Esophagus muscularis mucosa (tissue), 4 donors: ENCODE measurements around the gene MAMLD1. TPM values are rescaled to one million over a fixed set of nuclear protein-coding genes. Genes with fewer than 3 reads are reported as not detected.

Experiments
- DNase-seq: peaks from one replicate; pipeline ENCODE4 v3.0.0-alpha.2; 2017; ENCODE audit errors: extremely low spot score
- H3K27ac ChIP-seq, 4 donors: fragments of 200-600 bp; sonication (generic); replicated peaks in 1 of 4; 1 replicate in 3 of 4; 2 replicates in 1 of 4; pipeline ENCODE4 v1.5.1; 2016 to 2019; ENCODE audit warnings: mild to moderate bottlenecking in 1 of 4
- H3K27me3 ChIP-seq, 4 donors: fragments of 200-600 bp; sonication (generic); one replicate each; pipeline versions ENCODE4 v1.5.1 to v1.6.0; 2016 to 2019
- H3K36me3 ChIP-seq, 4 donors: fragments of 200-600 bp; sonication (generic); one replicate each; pipeline ENCODE4 v1.5.1; 2016 to 2019
- H3K4me1 ChIP-seq, 4 donors: fragments of 200-600 bp; sonication (generic); one replicate each; pipeline ENCODE4 v1.5.1; 2016 to 2019
- H3K4me3 ChIP-seq, 4 donors: fragments of 200-600 bp; sonication (generic); 1 replicate in 2 of 4; 2 replicates in 2 of 4; pipeline ENCODE4 v1.5.1; 2016 to 2019; ENCODE audit warnings: mild to moderate bottlenecking in 4 of 4, moderate library complexity in 1 of 4
- H3K9me3 ChIP-seq, 4 donors: fragments of 200-600 bp; sonication (generic); 1 replicate in 3 of 4; 2 replicates in 1 of 4; pipeline ENCODE4 v1.5.1; 2016 to 2019
- CTCF ChIP-seq, 3 experiments: fragments of 200-600 bp in 2 of 3; fragments of 450-650 bp in 1 of 3; sonication (generic) in 2 of 3; IDR thresholded peaks; one replicate each; pipeline ENCODE4 v1.5.1; 2017 to 2019; ENCODE audit warnings: antibody characterized with exemption in 3 of 3, mild to moderate bottlenecking in 2 of 3, moderate library complexity in 1 of 3
- EP300 ChIP-seq: sonication (generic); formaldehyde crosslinking; IDR thresholded peaks from one replicate; pipeline ENCODE4 v1.6.1; 2017; ENCODE audit warnings: antibody characterized with exemption
- POLR2A ChIP-seq: fragments of 450-650 bp; IDR thresholded peaks from one replicate; pipeline ENCODE4 v1.6.1; 2017; ENCODE audit warnings: antibody characterized with exemption, moderate library complexity, mild to moderate bottlenecking, low read depth
- POLR2AphosphoS5 ChIP-seq, 2 donors: sonication (generic); formaldehyde crosslinking; IDR thresholded peaks; one replicate each; pipeline ENCODE4 v1.6.1; 2017; ENCODE audit warnings: antibody characterized with exemption in 2 of 2
- WGBS: methylation state at CpG from one replicate; pipeline ENCODE4 v1.1.5; 2018; 5-methylcytosine and 5-hydroxymethylcytosine counted together
- intact Hi-C: fragments of 100-400 bp; cut with DNase I; formaldehyde crosslinking; loops from one replicate; pipeline ENCODE4 v1.15.1; 2023
- total RNA-seq, 4 donors: library from RNA; depleted of rRNA; stranded (reverse); fragments of >200 nt; gene quantifications; one replicate each; pipeline versions ENCODE4 v1.1.0 to v1.2.1, GENCODE V29; 2016

Gene MAMLD1
- total RNA-seq, 4 donors from 2014 or later = 1.6 to 5.3 (median 3.3) TPM

- no peak overlapping the region for H3K27ac ChIP-seq
- H3K27me3 ChIP-seq = no peaks in the 10 kb centered on the region
- 86% methylated on average over 3 of the region's 3 CpGs for WGBS
- TF ChIP-seq POLR2A (no peak), POLR2AphosphoS5 (IDR thresholded peaks at IDR 0.05) (no peak), CTCF (IDR thresholded peaks at IDR 0.05) (no peak), EP300 (no peak)
- no peaks in the 10 kb centered on the region for H3K9me3 ChIP-seq
- H3K4me1 ChIP-seq = peaks cover 0 to 12% (median 5%) of the 10 kb centered on the region in 4 donors
- DNase-seq = no peak
- intact Hi-C loops = no loop called here
- no peak overlapping the region for H3K4me3 ChIP-seq
- H3K36me3 ChIP-seq = no peaks in the 10 kb centered on the region
Observed at GRCh38 chrX:150409486-150409885, 46.4 kb downstream of the MAMLD1 start.

GRCh38 chrX:150409964-150410363 is 46.8 kb downstream of the MAMLD1 start:
- no peaks in the 10 kb centered on the region for H3K27me3 ChIP-seq
- intact Hi-C loops = no loop called here
- no peak overlapping the region for H3K27ac ChIP-seq
- TF ChIP-seq CTCF (IDR thresholded peaks at IDR 0.05) (no peak), POLR2A (no peak)
- DNase-seq = no peak
- no peak overlapping the region for H3K4me3 ChIP-seq
- peaks cover 0 to 12% (median 5%) of the 10 kb centered on the region in 4 donors for H3K4me1 ChIP-seq
- 28% methylated on average over 2 of the region's 2 CpGs for WGBS
- no peaks in the 10 kb centered on the region for H3K9me3 ChIP-seq
- no peaks in the 10 kb centered on the region for H3K36me3 ChIP-seq

- Histone ChIP-seq H3K27me3 (no peaks in the 10 kb centered on the region), H3K36me3 (no peaks in the 10 kb centered on the region), H3K9me3 (no peaks in the 10 kb centered on the region), H3K27ac (no peak overlapping the region), H3K4me3 (no peak overlapping the region), H3K4me1 (peaks cover 0 to 12% (median 3%) of the 10 kb centered on the region in 4 donors)
- TF ChIP-seq POLR2A (no peak), CTCF (IDR thresholded peaks at IDR 0.05) (no peak), POLR2AphosphoS5 (IDR thresholded peaks at IDR 0.05) (no peak), EP300 (no peak)
- intact Hi-C loops = no loop called here
- DNase-seq = no peak
- 55% methylated on average over 2 of the region's 2 CpGs for WGBS
Observed at GRCh38 chrX:150410513-150410912, 47.4 kb downstream of the MAMLD1 start.

- 57% methylated on average over 2 of the region's 2 CpGs for WGBS
- H3K9me3 ChIP-seq = no peaks in the 10 kb centered on the region
- H3K27ac ChIP-seq = no peak overlapping the region
- no peaks in the 10 kb centered on the region for H3K36me3 ChIP-seq
- no peak for TF ChIP-seq EP300
- no peak for TF ChIP-seq CTCF (IDR thresholded peaks at IDR 0.05)
- no peak for TF ChIP-seq POLR2A
- TF ChIP-seq POLR2AphosphoS5 (IDR thresholded peaks at IDR 0.05) = no peak
- DNase-seq = no peak
- intact Hi-C loops = no loop called here
- H3K27me3 ChIP-seq = no peaks in the 10 kb centered on the region
- no peak overlapping the region for H3K4me3 ChIP-seq
- H3K4me1 ChIP-seq = peaks cover 0 to 12% (median 3%) of the 10 kb centered on the region in 4 donors
Observed at GRCh38 chrX:150411656-150412055, 48.5 kb downstream of the MAMLD1 start.

- H3K27ac ChIP-seq = no peak overlapping the region
- no peaks in the 10 kb centered on the region for H3K36me3 ChIP-seq
- no peak for TF ChIP-seq EP300
- TF ChIP-seq CTCF (IDR thresholded peaks at IDR 0.05) = no peak
- no peak for TF ChIP-seq POLR2A
- no peak for TF ChIP-seq POLR2AphosphoS5 (IDR thresholded peaks at IDR 0.05)
- H3K4me1 ChIP-seq = peaks cover 0 to 12% (median 3%) of the 10 kb centered on the region in 4 donors
- intact Hi-C loops = no loop called here
- no peak overlapping the region for H3K4me3 ChIP-seq
- 72% methylated on average over 2 of the region's 2 CpGs for WGBS
- no peaks in the 10 kb centered on the region for H3K27me3 ChIP-seq
- H3K9me3 ChIP-seq = no peaks in the 10 kb centered on the region
- DNase-seq = no peak
Observed at GRCh38 chrX:150414228-150414627, 51.1 kb downstream of the MAMLD1 start.
